Uterus (tissue), 4 donors: ENCODE results near the gene LAX1. TPM values are rescaled to one million over a fixed set of nuclear protein-coding genes. Genes with fewer than 3 reads are reported as not detected.
"Not testable (repeated sequence)": the region's sequence is repeated elsewhere in the genome, so short reads cannot be mapped to it uniquely, and the experiment has no call there.

Experiments
- DNase-seq, 2 donors: peaks; one replicate each; pipeline ENCODE4 v3.0.0-alpha.2; 2019 to 2020
- H3K27ac ChIP-seq, 2 donors: fragments of 200-600 bp; sonication (generic); 1 replicate in 1 of 2; 2 replicates in 1 of 2; pipeline ENCODE4 v1.5.1; 2016 to 2018
- H3K27me3 ChIP-seq, 2 donors: fragments of 200-600 bp; sonication (generic); one replicate each; pipeline ENCODE4 v1.5.1; 2018 to 2019; ENCODE audit warnings: control low read depth in 1 of 2
- H3K36me3 ChIP-seq, 2 donors: fragments of 200-600 bp; sonication (generic); one replicate each; pipeline ENCODE4 v1.5.1; 2019; ENCODE audit warnings: control low read depth in 1 of 2
- H3K4me1 ChIP-seq, 2 donors: fragments of 200-600 bp; sonication (generic); one replicate each; pipeline ENCODE4 v1.5.1; 2018 to 2019; ENCODE audit warnings: control low read depth in 1 of 2
- H3K4me3 ChIP-seq, 2 donors: fragments of 200-600 bp; sonication (generic); 1 replicate in 1 of 2; 2 replicates in 1 of 2; pipeline ENCODE4 v1.5.1; 2018 to 2019; ENCODE audit warnings: mild to moderate bottlenecking in 1 of 2
- H3K9me3 ChIP-seq, 2 donors: fragments of 200-600 bp; sonication (generic); one replicate each; pipeline ENCODE4 v1.5.1; 2019; ENCODE audit warnings: control low read depth in 1 of 2
- CTCF ChIP-seq, 4 experiments: fragments of 200-600 bp in 2 of 4; fragments of 450-650 bp in 2 of 4; sonication (generic) in 2 of 4; IDR thresholded peaks; one replicate each; pipeline ENCODE4 v1.5.1; 2016 to 2019; ENCODE audit warnings: antibody characterized with exemption in 4 of 4, mild to moderate bottlenecking in 2 of 4, moderate library complexity in 1 of 4
- POLR2A ChIP-seq, 2 donors: fragments of 450-650 bp; IDR thresholded peaks; one replicate each; pipeline ENCODE4 v1.6.1; 2016; ENCODE audit warnings: antibody characterized with exemption in 2 of 2, mild to moderate bottlenecking in 1 of 2, moderate library complexity in 1 of 2
- intact Hi-C: fragments of 100-400 bp; cut with DNase I; formaldehyde crosslinking; loops from one replicate; pipeline ENCODE4 v1.15.1; 2023; ENCODE audit warnings: low total_unique reads
- total RNA-seq, 4 donors: library from RNA; depleted of rRNA in 3 of 4; stranded (reverse); fragments of >200 nt in 3 of 4; gene quantifications; one replicate each; pipeline versions ENCODE4 v1.1.0 to v1.2.4, GENCODE V29; 2014 to 2023
- donor health status: DM: yes; HTN: yes; CAD: no.

The LAX1 gene
- total RNA-seq, 4 donors from 2014 or later: 0.28 to 2.0 (median 0.61) TPM; not detected in 1

- Histone ChIP-seq H3K4me1 (peaks cover 0 to 6% of the 10 kb centered on the region in 2 donors), H3K36me3 (no peaks in the 10 kb centered on the region), H3K27ac (no peak overlapping the region), H3K27me3 (no peaks in the 10 kb centered on the region), H3K4me3 (no peak overlapping the region), H3K9me3 (no peaks in the 10 kb centered on the region)
- DNase-seq: no peak
- TF ChIP-seq CTCF (IDR thresholded peaks at IDR 0.05) (no peak), POLR2A (IDR thresholded peaks at IDR 0.05) (no peak)
- intact Hi-C loops: no loop called here
Observed at GRCh38 chr1:203746281-203746680, 18.7 kb upstream of the LAX1 start.

- Histone ChIP-seq H3K36me3 (no peaks in the 10 kb centered on the region), H3K27ac (no peak overlapping the region), H3K4me3 (no peak overlapping the region), H3K9me3 (no peaks in the 10 kb centered on the region), H3K27me3 (no peaks in the 10 kb centered on the region), H3K4me1 (no peaks in the 10 kb centered on the region)
- DNase-seq: no peak
- no peak for TF ChIP-seq POLR2A (IDR thresholded peaks at IDR 0.05)
- TF ChIP-seq CTCF (IDR thresholded peaks at IDR 0.05): no peak
- intact Hi-C loops: no loop called here
Observed at GRCh38 chr1:203751051-203751450, 13.9 kb upstream of the LAX1 start.

- H3K4me3 ChIP-seq, DNase-seq, H3K36me3 ChIP-seq, H3K4me1 ChIP-seq, H3K9me3 ChIP-seq, intact Hi-C loops, H3K27me3 ChIP-seq, H3K27ac ChIP-seq: not testable (repeated sequence)
Observed at GRCh38 chr1:203751618-203752361, 13.2 kb upstream of the LAX1 start.

- no peaks in the 10 kb centered on the region for H3K9me3 ChIP-seq
- H3K27ac ChIP-seq: no peak overlapping the region
- intact Hi-C loops: no loop called here
Observed at GRCh38 chr1:203754455-203754864, 10.5 kb upstream of the LAX1 start.

GRCh38 chr1:203756036-203756435, 8.9 kb upstream of the LAX1 start:
- no peak overlapping the region for H3K27ac ChIP-seq
- intact Hi-C loops: no loop called here
- H3K4me3 ChIP-seq: no peak overlapping the region
- no peaks in the 10 kb centered on the region for H3K9me3 ChIP-seq
- no peaks in the 10 kb centered on the region for H3K4me1 ChIP-seq
- H3K36me3 ChIP-seq: no peaks in the 10 kb centered on the region
- TF ChIP-seq POLR2A (IDR thresholded peaks at IDR 0.05): no peak
- TF ChIP-seq CTCF (IDR thresholded peaks at IDR 0.05): no peak
- H3K27me3 ChIP-seq: no peaks in the 10 kb centered on the region
- no peak for DNase-seq

More at GRCh38 chr1:203754455-203754864, 10.5 kb upstream of the LAX1 start:
- no peak for TF ChIP-seq POLR2A (IDR thresholded peaks at IDR 0.05)
- no peak for TF ChIP-seq CTCF (IDR thresholded peaks at IDR 0.05)
- Histone ChIP-seq H3K4me3 (no peak overlapping the region), H3K36me3 (no peaks in the 10 kb centered on the region), H3K4me1 (no peaks in the 10 kb centered on the region), H3K27me3 (no peaks in the 10 kb centered on the region)
- DNase-seq: no peak

GRCh38 chr1:203758749-203759148, 6.2 kb upstream of the LAX1 start:
- DNase-seq, H3K4me3 ChIP-seq, intact Hi-C loops, H3K27me3 ChIP-seq, H3K4me1 ChIP-seq, H3K27ac ChIP-seq, H3K36me3 ChIP-seq, H3K9me3 ChIP-seq: not testable (repeated sequence)
